Parathyroid adenoma (tissue), 2 donors: ENCODE data around the gene GOLGA2.

Experiments
- H2AFZ ChIP-seq: fragments of 300-600 bp; sonication (generic); one replicate; pipeline ENCODE4 v1.7.0; 2017; ENCODE audit warnings: antibody characterized with exemption, mild to moderate bottlenecking
- H3K27ac ChIP-seq: fragments of 300-600 bp; sonication (generic); one replicate; pipeline ENCODE4 v1.7.0; 2017
- H3K27me3 ChIP-seq: fragments of 300-600 bp; sonication (generic); one replicate; pipeline ENCODE4 v1.7.0; 2017; ENCODE audit warnings: low read length; ENCODE audit not compliant: control insufficient read depth, insufficient read depth
- H3K36me3 ChIP-seq: fragments of 300-600 bp; sonication (generic); one replicate; pipeline ENCODE4 v1.7.0; 2017; ENCODE audit warnings: low read length; ENCODE audit not compliant: control insufficient read depth, insufficient read depth
- H3K4me1 ChIP-seq: fragments of 300-600 bp; sonication (generic); one replicate; pipeline ENCODE4 v1.7.0; 2017; ENCODE audit warnings: control low read depth
- H3K4me2 ChIP-seq: fragments of 300-600 bp; sonication (generic); one replicate; pipeline ENCODE4 v1.7.0; 2017; ENCODE audit warnings: low read length
- H3K4me3 ChIP-seq: fragments of 300-600 bp; sonication (generic); one replicate; pipeline ENCODE4 v1.7.0; 2017; ENCODE audit warnings: low read depth, low read length
- H3K79me2 ChIP-seq: fragments of 300-600 bp; sonication (generic); one replicate; pipeline ENCODE4 v1.7.0; 2017; ENCODE audit warnings: control low read depth
- H3K9ac ChIP-seq: fragments of 300-600 bp; sonication (generic); one replicate; pipeline ENCODE4 v1.7.0; 2017; ENCODE audit warnings: mild to moderate bottlenecking
- H3K9me3 ChIP-seq: fragments of 300-600 bp; sonication (generic); one replicate; pipeline ENCODE4 v1.7.0; 2017; ENCODE audit warnings: low read length; ENCODE audit not compliant: control insufficient read depth
- CTCF ChIP-seq: fragments of 300-600 bp; sonication (generic); IDR thresholded peaks from one replicate; pipeline ENCODE4 v1.7.0; 2017; ENCODE audit warnings: antibody characterized with exemption, mild to moderate bottlenecking
- donor health status: primary hyperparathyroidism.

The GOLGA2 gene

GRCh38 chr9:128244091-128244836 lies 31.5 kb downstream of the GOLGA2 start:
- Histone ChIP-seq H3K79me2 (no peaks in the 10 kb centered on the region), H3K9me3 (no peaks in the 10 kb centered on the region), H3K27me3 (no peaks in the 10 kb centered on the region), H3K4me1 (no peaks in the 10 kb centered on the region), H3K4me3 (no peak overlapping the region), H3K4me2 (no peak overlapping the region), H3K9ac (no peak overlapping the region), H3K27ac (no peak overlapping the region), H2AFZ (no peak overlapping the region), H3K36me3 (no peaks in the 10 kb centered on the region)
- TF ChIP-seq CTCF: no peak

DNA sequence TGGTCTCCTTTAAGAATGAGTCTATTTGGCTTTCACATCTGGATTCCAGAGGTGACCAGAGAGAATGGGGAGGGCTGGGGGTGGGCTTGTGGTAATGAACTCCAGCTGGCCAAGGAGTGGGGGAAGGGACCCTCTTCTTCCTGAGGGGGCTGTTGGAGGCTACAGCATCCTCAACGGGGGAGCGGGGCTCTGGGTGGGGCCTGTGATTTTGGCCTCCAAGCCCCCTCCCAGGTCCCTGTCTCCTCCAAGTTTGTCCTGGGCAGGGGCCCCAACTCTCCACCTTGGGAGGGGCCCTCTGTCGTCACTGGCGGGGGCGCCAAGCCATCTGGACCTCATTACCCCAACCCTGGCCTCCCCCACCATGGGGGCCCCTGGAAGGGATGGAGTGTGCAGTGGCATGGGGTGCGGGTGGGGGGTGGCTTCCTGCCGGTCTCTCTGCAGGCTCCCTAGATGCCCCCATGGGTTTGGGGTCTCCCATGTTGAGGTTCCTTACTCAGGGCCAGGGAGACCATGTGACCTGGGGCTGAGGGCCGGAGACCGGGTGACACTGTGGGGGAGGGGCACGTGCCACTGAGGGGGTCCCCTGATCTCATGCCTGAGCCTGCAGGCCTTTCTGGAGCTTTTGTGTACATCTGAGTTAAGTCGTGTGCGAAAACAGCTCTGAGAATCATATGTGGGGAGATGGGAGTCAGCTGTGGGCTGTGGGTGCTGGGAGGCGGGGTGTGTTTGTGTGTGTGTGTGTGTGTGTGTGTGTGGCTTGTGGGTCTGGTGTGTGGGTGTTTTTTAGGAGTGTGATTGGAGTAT lies 32.4 kb downstream of the GOLGA2 start:
- H3K27ac ChIP-seq: no peak overlapping the region
- no peak overlapping the region for H2AFZ ChIP-seq
- no peak overlapping the region for H3K4me3 ChIP-seq
- H3K36me3 ChIP-seq: no peaks in the 10 kb centered on the region
- H3K9ac ChIP-seq: no peak overlapping the region
- H3K4me2 ChIP-seq: no peak overlapping the region
- H3K9me3 ChIP-seq: no peaks in the 10 kb centered on the region
- H3K4me1 ChIP-seq: no peaks in the 10 kb centered on the region
- no peaks in the 10 kb centered on the region for H3K27me3 ChIP-seq
- H3K79me2 ChIP-seq: no peaks in the 10 kb centered on the region
- no peak for TF ChIP-seq CTCF

DNA sequence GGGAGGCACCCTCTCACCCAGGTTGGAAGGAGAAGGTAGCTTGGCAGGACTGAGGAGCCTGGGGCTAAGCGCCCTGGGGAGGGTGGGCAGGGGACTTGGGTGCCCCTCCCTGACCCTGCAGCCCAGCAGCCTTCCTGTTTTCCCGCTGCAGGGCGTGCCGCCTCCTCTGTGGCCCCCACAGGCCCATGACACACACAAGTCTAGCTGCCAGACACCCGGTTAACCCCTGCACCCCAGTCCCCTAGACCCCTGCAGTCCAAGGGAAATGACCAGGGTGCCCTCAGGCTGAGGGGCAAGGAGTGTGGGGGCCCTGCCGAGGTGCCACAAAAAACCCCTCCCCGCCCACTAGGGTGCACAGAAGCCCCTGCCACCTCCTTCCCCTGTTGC lies 33.0 kb downstream of the GOLGA2 start:
- Histone ChIP-seq H2AFZ (no peak overlapping the region), H3K9ac (no peak overlapping the region), H3K27ac (no peak overlapping the region), H3K27me3 (no peaks in the 10 kb centered on the region), H3K4me1 (no peaks in the 10 kb centered on the region), H3K36me3 (no peaks in the 10 kb centered on the region), H3K4me3 (no peak overlapping the region), H3K79me2 (no peaks in the 10 kb centered on the region), H3K4me2 (no peak overlapping the region), H3K9me3 (no peaks in the 10 kb centered on the region)
- no peak for TF ChIP-seq CTCF

- no peak for TF ChIP-seq CTCF
- Histone ChIP-seq H3K36me3 (no peaks in the 10 kb centered on the region), H3K4me1 (no peaks in the 10 kb centered on the region), H3K79me2 (no peaks in the 10 kb centered on the region), H3K4me3 (no peak overlapping the region), H3K27ac (no peak overlapping the region), H3K9ac (no peak overlapping the region), H2AFZ (no peak overlapping the region), H3K4me2 (no peak overlapping the region), H3K27me3 (no peaks in the 10 kb centered on the region), H3K9me3 (no peaks in the 10 kb centered on the region)
These were observed 33.7 kb downstream of the GOLGA2 start for GRCh38 chr9:128242124-128242523.
